Neutrophil (primary cell): ENCODE data around the gene NOXA1.

Source experiments
- H3K27ac ChIP-seq: fragments of 200-600 bp; sonication (generic); 2 replicates; pipeline ENCODE4 v1.5.1; 2016; ENCODE audit warnings: mild to moderate bottlenecking, moderate library complexity
- H3K27me3 ChIP-seq: fragments of 200-600 bp; sonication (generic); 2 replicates; pipeline ENCODE4 v1.6.0; 2016; ENCODE audit warnings: mild to moderate bottlenecking
- H3K36me3 ChIP-seq: fragments of 200-600 bp; sonication (generic); 2 replicates; pipeline ENCODE4 v1.5.1; 2017
- H3K4me1 ChIP-seq, 2 experiments: fragments of 200-600 bp in 1 of 2; sonication (generic) in 1 of 2; 1 replicate in 1 of 2; 2 replicates in 1 of 2; pipeline versions ENCODE4 v1.5.1 to v1.6.1; 2013 to 2016; ENCODE audit warnings: low read depth in 1 of 2, low read length in 1 of 2, mild to moderate bottlenecking in 1 of 2, moderate library complexity in 1 of 2; ENCODE audit not compliant: control insufficient read depth in 1 of 2, insufficient read depth in 1 of 2
- H3K4me3 ChIP-seq, 2 experiments: fragments of 200-600 bp in 1 of 2; sonication (generic) in 1 of 2; 1 replicate in 1 of 2; 2 replicates in 1 of 2; pipeline ENCODE4 v1.5.1; 2013 to 2016; ENCODE audit warnings: low read depth in 1 of 2, low read length in 1 of 2, mild to moderate bottlenecking in 1 of 2, moderate library complexity in 1 of 2
- H3K9me3 ChIP-seq: fragments of 200-600 bp; sonication (generic); 2 replicates; pipeline ENCODE4 v1.5.1; 2016
- CTCF ChIP-seq: fragments of 200-600 bp; sonication (generic); IDR thresholded peaks from 2 replicates; pipeline ENCODE4 v1.5.1; 2016; ENCODE audit warnings: antibody characterized with exemption

The NOXA1 gene

GRCh38 chr9:137475666-137476065, 52.5 kb downstream of the NOXA1 start:
- H3K36me3 ChIP-seq: no peaks in the 10 kb centered on the region

GRCh38 chr9:137476856-137477255, 53.7 kb downstream of the NOXA1 start:
- H3K4me1 ChIP-seq: no peaks in the 10 kb centered on the region
- no peak for TF ChIP-seq CTCF
- no peak overlapping the region for H3K27ac ChIP-seq
- no peaks in the 10 kb centered on the region for H3K36me3 ChIP-seq
- H3K9me3 ChIP-seq: no peaks in the 10 kb centered on the region
- no peaks in the 10 kb centered on the region for H3K27me3 ChIP-seq
- H3K4me3 ChIP-seq: no peak overlapping the region

More at GRCh38 chr9:137475666-137476065, 52.5 kb downstream of the NOXA1 start:
- Histone ChIP-seq H3K27ac (no peak overlapping the region), H3K4me3 (no peak overlapping the region), H3K4me1 (no peaks in the 10 kb centered on the region), H3K9me3 (no peaks in the 10 kb centered on the region), H3K27me3 (peaks cover 6% of the 10 kb centered on the region)
- no peak for TF ChIP-seq CTCF

GRCh38 chr9:137477778-137478612, 54.8 kb downstream of the NOXA1 start:
- Histone ChIP-seq H3K9me3 (no peaks in the 10 kb centered on the region), H3K4me1 (no peaks in the 10 kb centered on the region), H3K36me3 (no peaks in the 10 kb centered on the region), H3K27ac (no peak overlapping the region), H3K27me3 (no peaks in the 10 kb centered on the region), H3K4me3 (no peak overlapping the region)
- no peak for TF ChIP-seq CTCF

GRCh38 chr9:137478613-137478961, 55.4 kb downstream of the NOXA1 start:
- Histone ChIP-seq H3K36me3 (no peaks in the 10 kb centered on the region), H3K27ac (no peak overlapping the region), H3K9me3 (no peaks in the 10 kb centered on the region), H3K4me1 (no peaks in the 10 kb centered on the region), H3K4me3 (no peak overlapping the region), H3K27me3 (no peaks in the 10 kb centered on the region)
- TF ChIP-seq CTCF: no peak

- TF ChIP-seq CTCF: no peak
- Histone ChIP-seq H3K9me3 (no peaks in the 10 kb centered on the region), H3K4me3 (no peak overlapping the region), H3K36me3 (no peaks in the 10 kb centered on the region), H3K27me3 (no peaks in the 10 kb centered on the region), H3K4me1 (no peaks in the 10 kb centered on the region), H3K27ac (no peak overlapping the region)
Observed at GRCh38 chr9:137478962-137479861, 56.0 kb downstream of the NOXA1 start.
